ENCODE measurements around the gene MYO1D.

MYO1D gene

GRCh38 chr17:32446949-32447348, 430.0 kb downstream of the MYO1D start:
- Histone ChIP-seq H3K27me3 (ENCODE audit: insufficient read depth, low read depth) (no peaks in the 10 kb centered on the region), H4K20me1 (ENCODE audit: insufficient read depth) (peaks cover 24% of the 10 kb centered on the region), H3K4me2 (peak overlapping the region; percentile 92), H3K9ac (no peak overlapping the region; the same call in 1 of the 2 replicates), H3K79me2 (ENCODE audit: insufficient read depth, low read depth) (peaks cover 75% of the 10 kb centered on the region), H3K4me1 (ENCODE audit: low read depth, poor library complexity, severe bottlenecking) (peaks cover 51% of the 10 kb centered on the region), H2AFZ (ENCODE audit: low read depth) (no peak overlapping the region), H3K36me3 (ENCODE audit: insufficient read depth) (peaks cover 33% of the 10 kb centered on the region; the same call in 1 of the 2 replicates), H3K27ac (peak overlapping the region; percentile 87; the same call in 1 of the 2 replicates), H3K4me3 (IDR thresholded peaks at IDR 0.05; ENCODE audit: insufficient read depth, low read depth, low read length) (no peak overlapping the region)
- TF ChIP-seq CTCF (conservative IDR thresholded peaks at IDR 0.05; ENCODE audit: low read depth, low read length), result no peak

- peaks cover 65% of the 10 kb centered on the region for H3K79me2 ChIP-seq (ENCODE audit: insufficient read depth, low read depth)
- H3K4me2 ChIP-seq, result peak overlapping the region; percentile 92
- H3K36me3 ChIP-seq (ENCODE audit: insufficient read depth), result peaks cover 24% of the 10 kb centered on the region; the same call in 1 of the 2 replicates
- peaks cover 61% of the 10 kb centered on the region for H3K4me1 ChIP-seq (ENCODE audit: low read depth, poor library complexity, severe bottlenecking)
- no peak overlapping the region for H3K4me3 ChIP-seq (IDR thresholded peaks at IDR 0.05; ENCODE audit: insufficient read depth, low read depth, low read length)
- H3K27me3 ChIP-seq (ENCODE audit: insufficient read depth, low read depth), result no peaks in the 10 kb centered on the region
- H2AFZ ChIP-seq (ENCODE audit: low read depth), result no peak overlapping the region
- H3K9ac ChIP-seq, result peak overlapping the region; percentile 96; the same call in 1 of the 2 replicates
- TF ChIP-seq CTCF (conservative IDR thresholded peaks at IDR 0.05; ENCODE audit: low read depth, low read length), result no peak
- H4K20me1 ChIP-seq (ENCODE audit: insufficient read depth), result peaks cover 15% of the 10 kb centered on the region
- peak overlapping the region; percentile 87 for H3K27ac ChIP-seq
Measured at GRCh38 chr17:32445971-32446370, 431.0 kb downstream of the MYO1D start.

GRCh38 chr17:32445497-32445896, 431.4 kb downstream of the MYO1D start:
- TF ChIP-seq CTCF (conservative IDR thresholded peaks at IDR 0.05; ENCODE audit: low read depth, low read length), result no peak
- Histone ChIP-seq H2AFZ (ENCODE audit: low read depth) (no peak overlapping the region), H3K27ac (peak overlapping the region; percentile 87), H3K79me2 (ENCODE audit: insufficient read depth, low read depth) (peaks cover 61% of the 10 kb centered on the region), H4K20me1 (ENCODE audit: insufficient read depth) (peaks cover 15% of the 10 kb centered on the region), H3K36me3 (ENCODE audit: insufficient read depth) (peaks cover 21% of the 10 kb centered on the region; the same call in 1 of the 2 replicates), H3K4me1 (ENCODE audit: low read depth, poor library complexity, severe bottlenecking) (peaks cover 65% of the 10 kb centered on the region), H3K27me3 (ENCODE audit: insufficient read depth, low read depth) (no peaks in the 10 kb centered on the region), H3K4me3 (IDR thresholded peaks at IDR 0.05; ENCODE audit: insufficient read depth, low read depth, low read length) (no peak overlapping the region), H3K4me2 (peak overlapping the region; percentile 92), H3K9ac (peak overlapping the region; percentile 96)

GRCh38 chr17:32445074-32445415, 431.9 kb downstream of the MYO1D start:
- Histone ChIP-seq H4K20me1 (ENCODE audit: insufficient read depth) (peaks cover 15% of the 10 kb centered on the region), H3K4me2 (peak overlapping the region; percentile 92), H3K4me3 (IDR thresholded peaks at IDR 0.05; ENCODE audit: insufficient read depth, low read depth, low read length) (no peak overlapping the region), H3K9ac (peak overlapping the region; percentile 96), H3K36me3 (ENCODE audit: insufficient read depth) (peaks cover 21% of the 10 kb centered on the region; the same call in 1 of the 2 replicates), H3K27me3 (ENCODE audit: insufficient read depth, low read depth) (no peaks in the 10 kb centered on the region), H3K79me2 (ENCODE audit: insufficient read depth, low read depth) (peaks cover 57% of the 10 kb centered on the region), H3K4me1 (ENCODE audit: low read depth, poor library complexity, severe bottlenecking) (peaks cover 70% of the 10 kb centered on the region), H2AFZ (ENCODE audit: low read depth) (peak overlapping the region; percentile 40), H3K27ac (peak overlapping the region; percentile 87)
- TF ChIP-seq CTCF (conservative IDR thresholded peaks at IDR 0.05; ENCODE audit: low read depth, low read length), result no peak
